NCI-H1105 treated with DMSO at 0.1 percent for 48 hours (cell line): Measurements from ENCODE around the gene PGS1.

Source experiments
- DNase-seq: peaks from one replicate; lab custom pipeline; 2025; lab: John Stamatoyannopoulos, UW

PGS1 gene

GRCh38 chr17:78408476-78409050 is 30.1 kb downstream of the PGS1 start:
- no peak for DNase-seq

DNA sequence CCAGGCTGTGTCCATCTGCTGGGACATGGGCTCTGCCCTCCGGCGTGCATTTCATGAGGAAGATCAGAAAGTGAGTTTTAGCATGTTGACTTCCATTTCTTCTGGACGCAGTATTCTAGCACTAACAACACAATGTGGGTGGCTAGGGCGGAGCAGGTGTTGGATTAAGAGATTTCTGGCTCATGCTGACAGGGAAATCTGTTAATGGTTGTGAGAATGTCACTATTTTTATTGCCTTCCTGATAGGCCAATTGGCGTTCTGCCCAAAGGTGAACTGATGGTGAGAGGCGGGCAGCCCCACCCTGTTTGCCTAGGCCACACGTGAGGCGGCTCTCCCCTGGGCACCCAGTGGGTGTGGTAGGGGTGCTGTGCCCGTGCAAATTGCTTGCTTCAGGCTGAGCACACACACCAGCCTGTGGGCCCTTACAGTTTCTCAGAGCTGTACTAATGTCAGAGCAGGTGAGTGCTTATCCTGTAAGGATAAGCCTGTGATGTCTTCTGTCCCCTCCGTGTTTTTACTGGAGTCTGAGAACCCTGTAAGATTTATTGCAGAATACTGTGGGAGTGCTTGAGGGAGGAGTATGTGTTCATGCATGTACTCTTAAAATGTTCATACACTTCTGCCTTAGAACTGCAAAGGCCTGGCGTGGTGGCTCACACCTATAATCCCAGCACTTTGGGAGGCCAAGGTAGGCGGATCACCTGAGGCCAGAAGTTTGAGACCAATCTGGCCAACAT is 30.9 kb downstream of the PGS1 start:
- DNase-seq: peak; percentile 89

DNA sequence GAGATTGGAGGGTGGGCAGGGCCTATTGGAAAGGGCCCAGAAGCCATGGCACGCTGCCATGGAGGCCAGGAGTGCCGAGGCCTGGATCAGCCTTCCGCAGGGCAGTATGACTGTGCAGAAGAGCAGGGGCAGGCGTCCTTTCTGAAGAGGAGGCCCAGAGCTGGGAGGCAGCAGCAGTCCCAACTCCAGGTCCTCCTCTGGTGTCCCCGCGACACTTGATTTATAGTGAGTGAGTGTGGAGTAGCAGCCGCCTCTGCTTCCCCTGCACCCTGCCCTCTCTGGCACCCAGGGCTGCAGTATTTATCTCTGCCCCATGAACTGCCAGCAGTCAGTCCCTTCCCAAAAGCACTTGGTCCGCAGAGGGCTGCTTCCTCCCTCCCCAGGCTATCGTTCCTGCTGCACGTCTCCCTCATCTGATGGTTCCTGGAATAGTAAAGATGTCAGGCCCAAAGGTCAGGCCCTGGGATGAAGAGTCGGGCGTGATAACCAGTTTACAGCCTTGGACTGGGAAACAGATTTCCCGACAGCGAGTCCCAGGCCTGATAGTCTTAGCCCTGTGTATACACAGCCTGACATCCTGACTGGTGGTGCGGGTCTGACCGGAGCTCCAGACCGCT is 32.9 kb downstream of the PGS1 start:
- DNase-seq: no peak

DNA sequence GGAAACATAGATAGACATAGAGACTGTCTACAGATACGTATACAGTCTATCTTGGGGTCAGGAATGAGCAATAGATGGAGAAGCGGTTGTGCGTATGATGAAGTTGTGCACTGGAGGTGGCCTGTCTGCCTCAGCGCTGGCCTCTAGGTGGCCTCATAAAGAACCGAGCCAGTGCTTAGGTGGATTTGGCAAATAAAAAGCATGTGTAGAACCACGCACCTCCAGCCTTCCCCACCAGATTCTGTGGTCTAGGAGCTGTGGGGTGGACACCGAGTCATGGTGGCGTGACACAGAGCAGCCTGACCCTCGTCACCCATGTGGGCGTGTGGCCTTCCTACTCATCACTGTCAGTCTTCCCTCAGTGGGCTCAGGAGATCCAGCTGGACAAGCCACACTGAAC is 34.0 kb downstream of the PGS1 start:
- DNase-seq: no peak

GRCh38 chr17:78414178-78415162 is 36.0 kb downstream of the PGS1 start:
- DNase-seq: no peak

- no peak for DNase-seq
These were observed 37.6 kb downstream of the PGS1 start for GRCh38 chr17:78415821-78416711.

- no peak for DNase-seq
These were observed 38.5 kb downstream of the PGS1 start for GRCh38 chr17:78416791-78417530.

DNA sequence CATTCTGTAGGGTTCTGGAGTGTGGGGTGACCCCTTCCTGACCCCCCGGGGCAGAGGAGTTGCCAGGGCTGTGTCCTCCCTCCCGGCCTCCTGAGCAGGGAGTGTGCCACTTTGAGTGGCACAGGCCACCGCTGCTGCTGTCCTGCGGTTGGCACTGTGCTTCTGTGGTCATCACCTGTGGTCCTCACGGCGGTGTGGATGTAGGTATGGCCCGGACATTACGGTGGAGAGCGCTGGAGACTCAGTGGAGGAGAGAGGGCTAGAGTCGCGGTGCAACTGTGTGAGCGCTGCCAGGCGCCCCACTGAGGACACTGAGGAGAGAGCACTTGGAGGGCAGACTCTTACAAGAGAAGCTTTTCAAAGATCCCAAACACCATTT is 39.1 kb downstream of the PGS1 start:
- DNase-seq: no peak

- no peak for DNase-seq
These were observed 40.0 kb downstream of the PGS1 start for GRCh38 chr17:78418326-78419026.

DNA sequence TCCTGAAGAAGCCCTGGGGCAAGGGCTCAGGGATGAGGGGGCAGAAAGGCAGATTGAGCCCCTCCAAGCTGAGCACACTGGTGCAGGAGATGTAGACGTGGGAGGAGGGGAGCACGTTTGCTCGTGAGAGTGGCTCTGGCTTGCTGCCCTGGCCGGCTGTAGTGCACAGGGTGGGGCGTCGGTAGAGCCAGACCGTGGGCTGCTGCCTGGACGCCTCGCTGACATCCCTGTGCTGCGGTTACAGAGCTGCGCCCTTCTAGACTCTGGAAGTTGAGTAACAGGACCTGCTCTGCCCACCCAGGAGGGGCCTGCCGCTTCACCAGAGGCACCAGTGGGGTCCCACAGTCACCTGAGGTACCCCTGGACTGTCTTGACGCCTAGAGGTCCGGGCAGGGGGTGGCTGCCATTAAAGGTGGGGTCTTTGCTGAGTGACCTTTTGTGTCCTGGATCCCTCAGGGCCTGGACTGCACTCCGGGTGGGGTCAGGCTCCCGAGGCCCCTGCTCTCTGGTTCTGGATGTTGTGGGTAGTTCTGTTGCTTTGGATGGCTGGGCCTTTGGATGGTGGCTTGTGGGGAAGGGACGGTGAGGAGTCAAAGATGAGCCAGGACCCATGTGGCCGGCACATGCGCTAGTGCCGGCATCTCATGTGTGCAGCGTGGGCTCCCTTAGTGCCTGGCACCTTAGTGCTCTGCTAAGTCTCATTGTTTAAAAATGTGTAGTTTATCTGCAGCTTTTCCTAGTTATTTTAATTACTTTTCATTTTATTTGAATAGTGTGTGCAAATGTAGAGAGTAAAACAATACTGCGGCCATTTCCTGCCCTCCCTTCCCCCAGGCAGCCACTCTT is 41.7 kb downstream of the PGS1 start:
- DNase-seq: no peak

DNA sequence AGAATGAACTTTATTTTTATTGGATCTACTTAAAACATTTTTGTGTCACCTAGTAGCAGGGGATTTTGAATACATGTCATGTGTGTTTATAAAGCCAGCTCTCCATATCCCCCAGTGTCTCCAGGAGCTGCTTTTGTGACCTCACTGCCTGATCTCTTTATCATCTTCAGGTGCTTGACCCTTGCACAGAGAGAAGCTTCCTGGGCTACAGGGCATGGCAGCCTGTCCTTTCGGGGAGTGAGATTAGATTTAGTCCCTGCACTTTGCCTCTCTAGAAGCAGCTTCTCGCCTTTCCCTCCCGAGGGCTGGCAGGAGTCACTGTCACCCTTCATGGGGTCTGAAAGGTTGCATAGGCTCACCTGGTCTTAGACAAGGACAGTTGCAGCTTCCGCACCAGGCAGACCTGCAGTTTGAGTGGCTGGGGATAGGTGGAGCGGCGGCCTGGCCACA is 42.7 kb downstream of the PGS1 start:
- DNase-seq: no peak

- peak; percentile 56 for DNase-seq
These were observed 43.3 kb downstream of the PGS1 start for GRCh38 chr17:78421534-78422266.

DNA sequence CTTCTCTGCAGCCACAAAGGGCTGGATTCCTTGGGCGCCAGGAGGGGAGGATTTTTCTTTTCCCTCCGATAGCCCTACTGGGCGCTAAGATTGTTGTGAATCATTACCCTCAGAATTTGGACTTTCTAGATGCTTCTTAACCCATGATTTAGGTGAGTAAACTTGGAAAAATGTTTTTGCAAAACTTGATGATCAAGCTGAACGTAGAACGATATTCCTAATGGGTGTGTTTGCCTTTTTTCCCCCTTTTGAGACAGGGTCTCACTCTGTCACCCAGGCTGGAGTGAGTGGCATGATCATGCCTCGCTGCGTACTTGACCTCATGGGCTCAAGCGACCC is 43.8 kb downstream of the PGS1 start:
- DNase-seq: no peak

DNA sequence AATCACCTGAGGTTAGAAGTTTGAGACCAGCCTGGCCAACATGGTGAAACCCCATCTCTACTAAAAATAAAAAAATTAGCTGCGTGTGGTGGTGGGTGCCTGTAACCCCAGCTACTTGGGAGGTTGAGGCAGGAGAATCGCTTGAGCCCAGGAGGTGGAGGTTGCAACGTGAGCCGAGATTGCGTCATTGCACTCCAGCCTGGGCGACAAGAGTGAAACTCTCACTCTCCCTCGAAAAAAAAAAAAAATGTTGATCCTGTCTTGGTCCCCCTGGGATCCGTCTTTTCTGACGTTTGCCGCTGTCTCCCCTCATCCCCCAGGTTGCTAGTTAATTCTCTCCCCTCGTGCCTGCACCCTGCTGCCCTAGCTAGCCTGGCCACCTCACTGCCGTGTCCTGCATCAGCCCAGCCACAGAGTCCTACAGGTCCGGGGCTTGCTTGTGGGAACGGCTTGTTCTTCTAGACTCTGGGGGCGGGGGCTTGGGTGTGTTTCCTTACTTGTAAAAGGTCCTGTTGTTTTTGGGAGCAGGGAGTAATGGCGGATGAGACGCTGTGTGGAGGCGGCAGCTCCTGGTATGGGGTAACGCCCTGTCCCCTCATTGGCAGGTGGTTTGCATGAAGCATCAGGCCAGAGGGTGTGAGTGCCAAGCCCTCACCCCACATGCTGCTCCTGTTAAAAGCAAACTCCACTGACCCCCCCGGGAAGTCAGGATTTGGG is 44.6 kb downstream of the PGS1 start:
- no peak for DNase-seq

- DNase-seq: no peak
These were observed 45.7 kb downstream of the PGS1 start for GRCh38 chr17:78423961-78424675.

DNA sequence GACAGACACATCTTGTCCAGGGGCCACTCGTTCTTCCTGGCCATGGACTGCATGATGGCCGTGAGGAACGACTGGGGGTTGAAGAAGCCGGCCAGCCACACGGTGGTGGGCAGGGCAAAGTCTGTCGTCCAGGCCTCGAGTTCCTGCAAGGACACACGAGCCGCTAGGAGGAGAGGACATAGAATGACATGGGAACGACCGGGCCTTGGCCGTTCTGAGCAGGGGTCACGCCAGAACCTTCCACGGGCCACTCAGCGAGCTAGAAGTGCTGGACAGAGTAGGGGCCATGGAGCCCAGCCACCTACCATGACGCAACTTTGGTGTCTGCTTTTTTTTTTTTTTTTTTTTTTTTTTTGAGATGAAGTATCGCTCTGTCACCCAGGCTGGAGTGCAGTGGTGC is 47.0 kb downstream of the PGS1 start:
- DNase-seq: no peak

GRCh38 chr17:78426293-78426879 is 47.9 kb downstream of the PGS1 start:
- DNase-seq: no peak
